SK-N-SH (cell line): Measurements from ENCODE around the gene GPR15. TPM values are rescaled to one million over a fixed set of nuclear protein-coding genes. Genes with fewer than 3 reads are reported as not detected.

Source experiments
- CTCF ChIA-PET: fragments of 300-600, 350-600 bp; formaldehyde crosslinking; extraction: SDS; loops from one replicate; lab custom pipeline; 2021; lab: Yijun Ruan, JAX
- POLR2A ChIA-PET: fragments of 350-600 bp; sonication (Branson Sonifier 250); formaldehyde crosslinking; extraction: SDS; loops from one replicate; lab custom pipeline; 2020; ENCODE audit warnings: antibody characterized with exemption, inconsistent platforms; lab: Yijun Ruan, JAX
- DNase-seq: peaks from one replicate; pipeline ENCODE4 v3.0.0; 2012
- H2AFZ ChIP-seq: fragments of 200-600 bp; sonication (generic); 2 replicates; pipeline ENCODE4 v1.8.1; 2016; ENCODE audit warnings: antibody characterized with exemption, mild to moderate bottlenecking, low read depth
- H3F3A ChIP-seq: fragments of 200-600 bp; sonication (generic); replicated peaks from 2 replicates; pipeline ENCODE3; 2016; ENCODE audit warnings: antibody characterized with exemption, mild to moderate bottlenecking; ENCODE audit not compliant: insufficient read depth
- H3K27ac ChIP-seq, 2 experiments: fragments of 200-500 bp in 1 of 2; fragments of 200-600 bp in 1 of 2; sonication (Bioruptor generic) in 1 of 2; sonication (generic), shearing (Covaris generic) in 1 of 2; 2 replicates each; pipeline versions ENCODE4 v1.5.1 to v1.6.1; 2014 to 2016; ENCODE audit warnings: low read depth in 2 of 2, inconsistent platforms in 1 of 2, low read length in 1 of 2, mild to moderate bottlenecking in 1 of 2, mixed read lengths in 1 of 2
- H3K27me3 ChIP-seq: fragments of 200-600 bp; sonication (generic), shearing (Covaris generic); 2 replicates; pipeline ENCODE4 v1.6.1; 2016; ENCODE audit warnings: mixed run types; ENCODE audit not compliant: insufficient read depth
- H3K36me3 ChIP-seq, 2 experiments: fragments of 200-500 bp in 1 of 2; fragments of 200-600 bp in 1 of 2; sonication (Bioruptor generic) in 1 of 2; sonication (generic) in 1 of 2; replicated peaks in 1 of 2; 2 replicates each; pipeline versions ENCODE3 to v1.5.1; 2014 to 2016; ENCODE audit warnings: low read length in 1 of 2, mild to moderate bottlenecking in 1 of 2; ENCODE audit not compliant: insufficient read depth in 2 of 2, control insufficient read depth in 1 of 2
- H3K4me1 ChIP-seq, 2 experiments: fragments of 200-500 bp in 1 of 2; fragments of 200-600 bp in 1 of 2; sonication (Bioruptor generic) in 1 of 2; sonication (generic), shearing (Covaris generic) in 1 of 2; 2 replicates each; pipeline versions ENCODE4 v1.5.1 to v1.6.1; 2014 to 2016; ENCODE audit warnings: low read depth in 1 of 2, low read length in 1 of 2, mixed run types in 1 of 2; ENCODE audit not compliant: insufficient read depth in 2 of 2, control insufficient read depth in 1 of 2
- H3K4me2 ChIP-seq: fragments of 200-600 bp; sonication (generic), shearing (Covaris generic); 2 replicates; pipeline ENCODE4 v1.6.1; 2017; ENCODE audit warnings: mixed run types
- H3K4me3 ChIP-seq, 2 experiments: fragments of 200-500 bp in 1 of 2; fragments of 200-600 bp in 1 of 2; sonication (Bioruptor generic) in 1 of 2; sonication (generic), shearing (Covaris generic) in 1 of 2; 2 replicates each; pipeline versions ENCODE4 v1.5.1 to v1.8.1; 2014 to 2016; ENCODE audit warnings: low read depth in 2 of 2, inconsistent platforms in 1 of 2, low read length in 1 of 2, mild to moderate bottlenecking in 1 of 2, mixed read lengths in 1 of 2, moderate library complexity in 1 of 2
- H3K79me2 ChIP-seq: fragments of 200-600 bp; sonication (generic); 2 replicates; pipeline ENCODE4 v1.8.1; 2017; ENCODE audit warnings: mild to moderate bottlenecking; ENCODE audit not compliant: insufficient read depth
- H3K9ac ChIP-seq: fragments of 200-600 bp; sonication (generic); 2 replicates; pipeline ENCODE4 v1.6.1; 2017; ENCODE audit warnings: mixed run types
- H3K9me2 ChIP-seq: fragments of 200-600 bp; sonication (generic); 2 replicates; pipeline ENCODE4 v1.6.1; 2017; ENCODE audit warnings: mixed run types
- H3K9me3 ChIP-seq: fragments of 200-600 bp; sonication (generic); 2 replicates; pipeline ENCODE4 v1.6.1; 2017; ENCODE audit warnings: mixed run types, mild to moderate bottlenecking, moderate library complexity
- H4K20me1 ChIP-seq: fragments of 200-600 bp; sonication (generic); 2 replicates; pipeline ENCODE4 v1.6.1; 2017; ENCODE audit warnings: mild to moderate bottlenecking, mixed run types; ENCODE audit not compliant: insufficient read depth
- CHD2 ChIP-seq: fragments of 150-350 bp; IDR thresholded peaks from 2 replicates; pipeline ENCODE4 v1.6.1; 2018; ENCODE audit warnings: low read length; ENCODE audit not compliant: partially characterized antibody
- CTCF ChIP-seq: fragments of 200-600 bp; sonication (generic); IDR thresholded peaks from 2 replicates; pipeline ENCODE4 v1.6.1; 2017; ENCODE audit warnings: antibody characterized with exemption, mild to moderate bottlenecking, moderate library complexity
- EZH2phosphoT487 ChIP-seq: fragments of 200-600 bp; sonication (generic); IDR thresholded peaks from 2 replicates; pipeline ENCODE4 v1.6.1; 2017; ENCODE audit warnings: low read depth, mixed run types, mild to moderate bottlenecking, antibody characterized with exemption, moderate library complexity, borderline replicate concordance
- FOSL2 ChIP-seq: IDR thresholded peaks from 2 replicates; pipeline ENCODE4 v1.4.0; 2012; ENCODE audit warnings: low read depth, mild to moderate bottlenecking, moderate library complexity, borderline replicate concordance
- FOXJ3 ChIP-seq: sonication (generic); formaldehyde crosslinking; IDR thresholded peaks from 2 replicates; pipeline ENCODE4 v1.5.1; 2020; ENCODE audit warnings: mild to moderate bottlenecking, missing genetic modification reagents
- FOXM1 ChIP-seq: IDR thresholded peaks from 2 replicates; pipeline ENCODE4 v1.4.0; 2012; ENCODE audit warnings: low read depth, mild to moderate bottlenecking
- GABPA ChIP-seq: IDR thresholded peaks from 2 replicates; pipeline ENCODE4 v1.4.0; 2012; ENCODE audit warnings: low read depth, mild to moderate bottlenecking
- MEF2A ChIP-seq: IDR thresholded peaks from 2 replicates; pipeline ENCODE4 v1.4.0; 2012; ENCODE audit warnings: low read depth, borderline replicate concordance
- MXI1 ChIP-seq: IDR thresholded peaks from 2 replicates; pipeline ENCODE4 v1.6.1; 2012; ENCODE audit warnings: mild to moderate bottlenecking, low read depth, low read length, improper control_type of control experiment
- NFIC ChIP-seq: IDR thresholded peaks from 2 replicates; pipeline ENCODE4 v1.4.0; 2012; ENCODE audit warnings: borderline replicate concordance
- NRF1 ChIP-seq: IDR thresholded peaks from 2 replicates; pipeline ENCODE4 v1.6.1; 2012; ENCODE audit warnings: low read depth, mild to moderate bottlenecking, low read length
- PBX3 ChIP-seq: IDR thresholded peaks from 2 replicates; pipeline ENCODE4; 2012
- RAD21 ChIP-seq: IDR thresholded peaks from 2 replicates; pipeline ENCODE4 v1.6.1; 2012; ENCODE audit warnings: mild to moderate bottlenecking, low read length
- RCOR1 ChIP-seq: fragments of 150-350 bp; IDR thresholded peaks from 2 replicates; pipeline ENCODE4 v1.6.1; 2017; ENCODE audit warnings: antibody characterized with exemption, low read length
- REST ChIP-seq: IDR thresholded peaks from 2 replicates; pipeline ENCODE4 v1.6.1; 2012; ENCODE audit warnings: mild to moderate bottlenecking, low read depth, low read length, moderate library complexity
- RXRA ChIP-seq: IDR thresholded peaks from 2 replicates; pipeline ENCODE4 v1.4.0; 2012; ENCODE audit warnings: low read depth, mild to moderate bottlenecking, borderline replicate concordance
- TCF12 ChIP-seq: IDR thresholded peaks from 2 replicates; pipeline ENCODE4 v1.4.0; 2012
- USF2 ChIP-seq: fragments of 150-350 bp; IDR thresholded peaks from 2 replicates; pipeline ENCODE4 v1.6.1; 2017; ENCODE audit warnings: antibody characterized with exemption, low read length, low read depth, borderline replicate concordance
- YY1 ChIP-seq: IDR thresholded peaks from 2 replicates; pipeline ENCODE4 v1.4.0; 2012; ENCODE audit warnings: low read depth, mild to moderate bottlenecking
- ZBTB33 ChIP-seq: IDR thresholded peaks from 2 replicates; pipeline ENCODE4 v1.4.0; 2012; ENCODE audit warnings: low read depth, borderline replicate concordance
- WGBS: methylation state at CpG from one replicate; pipeline ENCODE4 v1.1.6; 2017; ENCODE audit warnings: low lambda C conversion rate; 5-methylcytosine and 5-hydroxymethylcytosine counted together
- polyA plus RNA-seq, 3 experiments: library from polyadenylated mRNA; depleted of rRNA; stranded (reverse); fragments of >200 nt; gene quantifications; 2 replicates each; pipeline ENCODE4 v1.2.3, GENCODE V29; 2012

GPR15 gene
- polyA plus RNA-seq, 1 of the 3 experiments (the other 2 are of a cell fraction) = not detected

GRCh38 chr3:98501863-98502576, 29.8 kb upstream of the GPR15 start:
- ChIA-PET CTCF (no interaction called here), POLR2A (no interaction called here)
- TF ChIP-seq CHD2 (no peak), PBX3 (no peak), RAD21 (no peak), FOXJ3 (no peak), YY1 (no peak), MEF2A (no peak), USF2 (no peak), GABPA (no peak), NRF1 (no peak), RCOR1 (no peak), FOXM1 (no peak), TCF12 (no peak), EZH2phosphoT487 (no peak), CTCF (no peak), ZBTB33 (no peak), MXI1 (no peak), NFIC (no peak), FOSL2 (no peak), REST (no peak), RXRA (no peak)
- H3K79me2 ChIP-seq = no peaks in the 10 kb centered on the region
- WGBS = 50% methylated on average over 5 of the region's 5 CpGs
- no peaks in the 10 kb centered on the region for H4K20me1 ChIP-seq
- no peaks in the 10 kb centered on the region for H3K9me2 ChIP-seq
- DNase-seq = no peak
- 0 out of 2 replicates have a peak, but pooled peaks cover 5% of the 10 kb centered on the region for H3K27me3 ChIP-seq
- no peaks in the 10 kb centered on the region for H3F3A ChIP-seq
- H3K9ac ChIP-seq = no peak overlapping the region
- H3K4me1 ChIP-seq = no peaks in the 10 kb centered on the region; a peak in 1 of 4 replicates
- no peaks in the 10 kb centered on the region for H3K9me3 ChIP-seq
- H2AFZ ChIP-seq = no peak overlapping the region
- no peaks in the 10 kb centered on the region for H3K36me3 ChIP-seq
- no peak overlapping the region for H3K27ac ChIP-seq
- H3K4me2 ChIP-seq = no peak overlapping the region
- H3K4me3 ChIP-seq = no peak overlapping the region
